SH-SY5Y (cell line): ENCODE results near the gene LAMC1.

ENCODE experiments used
- GATA2 ChIP-seq: IDR thresholded peaks from 2 replicates; pipeline ENCODE4 v1.6.1; 2011; ENCODE audit warnings: mild to moderate bottlenecking, low read depth, low read length
- GATA3 ChIP-seq: IDR thresholded peaks from 2 replicates; pipeline ENCODE4 v1.6.1; 2011; ENCODE audit warnings: low read depth, mild to moderate bottlenecking, low read length, moderate library complexity

- TF ChIP-seq GATA2: no peak
- no peak for TF ChIP-seq GATA3
These were observed 112.1 kb downstream of the LAMC1 start for GRCh38 chr1:183135336-183135735.
